HG03175 (cell line): Measurements from ENCODE around the gene ITIH6.
"Not testable (repeated sequence)": the region's sequence is repeated elsewhere in the genome, so short reads cannot be mapped to it uniquely, and the experiment has no call there.

ENCODE experiments used
- ATAC-seq: cut with Tn5 transposase; IDR thresholded peaks from one replicate; pipeline ENCODE4 v1.9.1; 2021; ENCODE audit warnings: mild to moderate bottlenecking, moderate library complexity; ENCODE audit not compliant: unreplicated experiment

The ITIH6 gene

GRCh38 chrX:54798137-54798536, at the start of gene ITIH6:
Gene ITIH6 (minus strand): TSS chrX:54798255. CDS start chrX:54798210, 45 bp downstream.
- no peak for ATAC-seq

GRCh38 chrX:54847700-54848099, 49.6 kb upstream of the ITIH6 start:
- ATAC-seq: not testable (repeated sequence)

GRCh38 chrX:54843050-54843449, 45.0 kb upstream of the ITIH6 start:
- ATAC-seq: no peak

GRCh38 chrX:54842607-54843006, 44.6 kb upstream of the ITIH6 start:
- ATAC-seq: no peak

- ATAC-seq: not testable (repeated sequence)
Observed at GRCh38 chrX:54841184-54841874, 43.3 kb upstream of the ITIH6 start.

- ATAC-seq: no peak
Observed at GRCh38 chrX:54838583-54838982, 40.5 kb upstream of the ITIH6 start.

GRCh38 chrX:54826598-54826997, 28.5 kb upstream of the ITIH6 start:
- ATAC-seq: no peak

GRCh38 chrX:54825716-54826438, 27.8 kb upstream of the ITIH6 start:
- no peak for ATAC-seq

GRCh38 chrX:54824722-54825121, 26.7 kb upstream of the ITIH6 start:
- no peak for ATAC-seq

- no peak for ATAC-seq
Observed at GRCh38 chrX:54824195-54824594, 26.1 kb upstream of the ITIH6 start.

- no peak for ATAC-seq
Observed at GRCh38 chrX:54821310-54821709, 23.3 kb upstream of the ITIH6 start.

- ATAC-seq: no peak
Observed at GRCh38 chrX:54820737-54821136, 22.7 kb upstream of the ITIH6 start.

GRCh38 chrX:54819201-54819600, 21.1 kb upstream of the ITIH6 start:
- no peak for ATAC-seq

- ATAC-seq: no peak
Observed at GRCh38 chrX:54818221-54818620, 20.2 kb upstream of the ITIH6 start.

- no peak for ATAC-seq
Observed at GRCh38 chrX:54817220-54817820, 19.3 kb upstream of the ITIH6 start.

GRCh38 chrX:54812306-54812705, 14.3 kb upstream of the ITIH6 start:
- no peak for ATAC-seq

GRCh38 chrX:54811301-54811885, 13.3 kb upstream of the ITIH6 start:
- no peak for ATAC-seq

GRCh38 chrX:54810532-54810931, 12.5 kb upstream of the ITIH6 start:
- no peak for ATAC-seq

GRCh38 chrX:54808605-54809483, 10.8 kb upstream of the ITIH6 start:
- peak; percentile 92 for ATAC-seq

GRCh38 chrX:54808109-54808604, 10.1 kb upstream of the ITIH6 start:
- peak; percentile 15 for ATAC-seq
